ENCODE results near the gene LHX4.

DNA sequence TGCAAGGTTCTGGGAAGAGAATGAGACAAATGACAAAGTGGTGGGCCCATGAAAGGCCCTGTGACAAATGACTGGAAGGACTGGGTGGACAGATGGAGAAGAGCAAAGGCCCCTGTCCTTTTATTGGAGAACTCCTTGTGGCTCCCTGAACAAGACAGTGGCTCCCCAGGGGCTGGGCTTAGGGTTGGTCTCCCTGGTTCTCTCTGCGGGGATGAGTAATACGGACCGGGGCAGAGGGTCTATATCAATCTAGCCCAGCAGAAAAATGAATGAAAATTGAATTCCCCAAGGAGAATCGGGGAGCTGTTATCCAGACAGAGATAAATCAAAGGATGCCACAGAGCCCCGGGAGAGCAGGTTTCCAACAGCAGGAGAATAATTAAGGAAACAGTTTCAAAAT lies 5.2 kb upstream of the LHX4 start:
- no peak for TF ChIP-seq EZH2 (IDR thresholded peaks at IDR 0.05; ENCODE audit: insufficient read depth, low read length)
- TF ChIP-seq, protein P1, sequence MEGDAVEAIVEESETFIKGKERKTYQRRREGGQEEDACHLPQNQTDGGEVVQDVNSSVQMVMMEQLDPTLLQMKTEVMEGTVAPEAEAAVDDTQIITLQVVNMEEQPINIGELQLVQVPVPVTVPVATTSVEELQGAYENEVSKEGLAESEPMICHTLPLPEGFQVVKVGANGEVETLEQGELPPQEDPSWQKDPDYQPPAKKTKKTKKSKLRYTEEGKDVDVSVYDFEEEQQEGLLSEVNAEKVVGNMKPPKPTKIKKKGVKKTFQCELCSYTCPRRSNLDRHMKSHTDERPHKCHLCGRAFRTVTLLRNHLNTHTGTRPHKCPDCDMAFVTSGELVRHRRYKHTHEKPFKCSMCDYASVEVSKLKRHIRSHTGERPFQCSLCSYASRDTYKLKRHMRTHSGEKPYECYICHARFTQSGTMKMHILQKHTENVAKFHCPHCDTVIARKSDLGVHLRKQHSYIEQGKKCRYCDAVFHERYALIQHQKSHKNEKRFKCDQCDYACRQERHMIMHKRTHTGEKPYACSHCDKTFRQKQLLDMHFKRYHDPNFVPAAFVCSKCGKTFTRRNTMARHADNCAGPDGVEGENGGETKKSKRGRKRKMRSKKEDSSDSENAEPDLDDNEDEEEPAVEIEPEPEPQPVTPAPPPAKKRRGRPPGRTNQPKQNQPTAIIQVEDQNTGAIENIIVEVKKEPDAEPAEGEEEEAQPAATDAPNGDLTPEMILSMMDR (IDR thresholded peaks at IDR 0.05; ENCODE audit: insufficient read depth, low read depth, low read length) = no peak

Measured in astrocyte (in vitro differentiated cells and primary cell).